22Rv1 (cell line): Measurements from ENCODE around the gene EIF6.

ENCODE experiments used
- ZFX ChIP-seq: fragments of 450-650 bp; IDR thresholded peaks from 2 replicates; pipeline ENCODE4 v1.6.1; 2017; ENCODE audit warnings: antibody characterized with exemption, borderline replicate concordance
- TF ChIP-seq, protein P1 (sequence below): fragments of 450-650 bp; IDR thresholded peaks from 2 replicates; pipeline ENCODE4 v1.5.1; 2017; ENCODE audit warnings: mild to moderate bottlenecking

DNA sequence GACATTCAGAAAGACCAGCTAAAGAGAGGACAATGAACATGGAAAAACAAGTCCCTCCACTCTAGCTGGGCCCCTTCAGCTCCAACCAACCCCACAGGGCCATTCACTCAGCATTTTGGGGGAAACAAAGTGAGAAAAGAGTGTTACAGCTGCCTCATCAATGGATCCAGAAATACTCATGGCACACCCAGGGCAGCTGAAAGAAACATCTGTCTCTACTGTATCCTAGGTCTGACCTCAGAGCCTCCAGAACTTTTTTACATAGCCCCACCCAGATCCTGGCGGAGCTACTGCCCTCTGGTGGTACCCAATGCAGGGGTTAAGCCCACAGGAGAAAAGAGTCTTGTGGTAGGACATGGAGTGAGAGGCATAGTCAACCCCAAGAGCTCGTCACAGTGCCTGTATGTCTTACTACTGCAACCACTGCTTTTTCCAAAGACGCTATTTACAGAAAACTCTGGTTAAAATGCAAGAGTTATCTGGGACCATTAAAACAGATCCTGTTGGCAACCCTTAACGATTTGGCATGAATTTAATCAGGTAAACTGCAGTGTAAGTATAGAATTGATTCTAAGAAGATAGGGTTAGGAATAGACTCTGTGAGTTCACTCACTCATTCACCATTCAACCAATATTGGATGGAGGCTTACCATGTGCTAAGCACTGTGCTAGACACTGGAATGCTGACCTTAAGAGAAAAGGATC, 45.0 kb upstream of the EIF6 start:
- TF ChIP-seq, protein P1, sequence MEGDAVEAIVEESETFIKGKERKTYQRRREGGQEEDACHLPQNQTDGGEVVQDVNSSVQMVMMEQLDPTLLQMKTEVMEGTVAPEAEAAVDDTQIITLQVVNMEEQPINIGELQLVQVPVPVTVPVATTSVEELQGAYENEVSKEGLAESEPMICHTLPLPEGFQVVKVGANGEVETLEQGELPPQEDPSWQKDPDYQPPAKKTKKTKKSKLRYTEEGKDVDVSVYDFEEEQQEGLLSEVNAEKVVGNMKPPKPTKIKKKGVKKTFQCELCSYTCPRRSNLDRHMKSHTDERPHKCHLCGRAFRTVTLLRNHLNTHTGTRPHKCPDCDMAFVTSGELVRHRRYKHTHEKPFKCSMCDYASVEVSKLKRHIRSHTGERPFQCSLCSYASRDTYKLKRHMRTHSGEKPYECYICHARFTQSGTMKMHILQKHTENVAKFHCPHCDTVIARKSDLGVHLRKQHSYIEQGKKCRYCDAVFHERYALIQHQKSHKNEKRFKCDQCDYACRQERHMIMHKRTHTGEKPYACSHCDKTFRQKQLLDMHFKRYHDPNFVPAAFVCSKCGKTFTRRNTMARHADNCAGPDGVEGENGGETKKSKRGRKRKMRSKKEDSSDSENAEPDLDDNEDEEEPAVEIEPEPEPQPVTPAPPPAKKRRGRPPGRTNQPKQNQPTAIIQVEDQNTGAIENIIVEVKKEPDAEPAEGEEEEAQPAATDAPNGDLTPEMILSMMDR = peak; percentile 87
- TF ChIP-seq ZFX = no peak
